T-helper 1 cell treated with Interleukin-12 subunit alpha and Interleukin-12 subunit beta and Interleukin-4 antibody, amounts not matched to agents 30 μg/mL and 1 μg/mL, for 36 hours (primary cell): ENCODE measurements around the gene CHST3.
"Not testable (repeated sequence)": the region's sequence is repeated elsewhere in the genome, so short reads cannot be mapped to it uniquely, and the experiment has no call there.

ENCODE experiments used
- H3K27ac Mint-ChIP-seq: one replicate; pipeline ENCODE4 v1.8.0; 2021; ENCODE audit warnings: mild to moderate bottlenecking, mixed read lengths
- H3K27me3 Mint-ChIP-seq: one replicate; pipeline ENCODE4 v1.8.0; 2021; ENCODE audit warnings: low read depth, mixed read lengths
- H3K36me3 Mint-ChIP-seq: one replicate; pipeline ENCODE4 v1.8.0; 2021; ENCODE audit warnings: low read depth, mixed read lengths
- H3K4me1 Mint-ChIP-seq: one replicate; pipeline ENCODE4 v1.8.0; 2021; ENCODE audit warnings: low read depth, mixed read lengths
- H3K4me3 Mint-ChIP-seq: one replicate; pipeline ENCODE4 v1.8.0; 2021; ENCODE audit warnings: mild to moderate bottlenecking, moderate library complexity, mixed read lengths
- H3K9me3 Mint-ChIP-seq: one replicate; pipeline ENCODE4 v1.8.0; 2021; ENCODE audit warnings: mixed read lengths

Gene CHST3

DNA sequence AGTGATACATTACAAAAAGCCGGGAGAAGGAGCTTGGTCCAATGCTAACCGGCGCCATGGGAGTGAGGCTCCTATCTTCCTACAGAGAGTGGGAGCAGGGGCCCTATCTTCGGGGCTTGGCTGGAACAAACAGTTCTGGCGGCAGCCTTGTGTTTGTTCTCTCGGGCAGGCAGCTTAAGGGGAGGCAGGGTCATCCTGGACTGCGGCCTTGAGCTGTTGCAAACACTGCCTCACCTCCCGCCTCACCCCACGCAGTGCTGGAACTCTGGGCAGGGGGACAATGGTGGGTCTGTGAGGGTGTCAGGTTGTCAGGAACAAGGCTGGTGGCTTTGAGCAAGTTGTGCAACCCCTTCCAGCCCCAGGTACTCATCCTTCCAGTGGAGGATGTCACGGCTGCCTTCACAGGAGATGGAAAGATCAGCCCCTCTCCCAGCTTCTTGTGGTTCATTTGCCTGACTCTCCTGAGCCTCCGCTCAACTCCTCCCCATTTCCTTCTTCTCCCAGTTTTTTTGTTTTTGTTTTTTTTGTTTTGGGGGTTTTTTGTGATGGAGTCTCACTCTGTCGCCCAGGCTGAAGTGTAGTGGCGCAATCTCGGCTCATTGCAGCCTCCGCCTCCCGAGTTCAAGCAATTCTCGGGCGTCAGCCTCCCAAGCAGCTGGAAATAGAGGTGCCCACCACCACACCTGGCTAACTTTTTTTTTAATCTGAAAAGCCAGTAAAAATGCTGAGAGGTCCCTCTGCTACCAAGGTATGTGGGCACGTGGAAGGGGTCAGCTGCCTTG, 66.8 kb downstream of the CHST3 start:
- no peak overlapping the region for H3K27ac Mint-ChIP-seq
- no peaks in the 10 kb centered on the region for H3K9me3 Mint-ChIP-seq
- H3K4me1 Mint-ChIP-seq = peaks cover 3% of the 10 kb centered on the region
- H3K27me3 Mint-ChIP-seq = peaks cover 4% of the 10 kb centered on the region
- H3K4me3 Mint-ChIP-seq = no peak overlapping the region
- H3K36me3 Mint-ChIP-seq = no peaks in the 10 kb centered on the region

DNA sequence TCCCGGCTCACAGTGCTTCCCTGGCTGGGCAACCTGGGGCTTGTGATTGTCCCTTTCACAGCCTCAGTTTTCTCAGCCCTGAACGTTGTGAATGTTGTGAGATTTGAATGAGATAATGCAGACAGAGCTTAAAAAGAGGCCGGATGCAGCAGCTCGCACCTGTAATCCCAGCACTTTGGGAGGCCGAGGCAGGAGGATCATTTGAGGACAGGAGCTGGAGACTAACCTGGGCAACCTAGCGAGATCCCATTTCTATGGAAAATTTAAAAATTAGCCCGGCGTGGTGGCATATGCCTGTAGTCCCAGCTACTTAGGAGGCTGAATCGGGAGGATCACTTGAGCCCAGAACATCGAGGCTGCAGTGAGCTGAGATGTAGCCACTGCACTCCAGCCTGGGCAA, 67.5 kb downstream of the CHST3 start:
- no peak overlapping the region for H3K27ac Mint-ChIP-seq
- H3K27me3 Mint-ChIP-seq = peaks cover 4% of the 10 kb centered on the region
- H3K4me1 Mint-ChIP-seq = peaks cover 3% of the 10 kb centered on the region
- no peaks in the 10 kb centered on the region for H3K36me3 Mint-ChIP-seq
- H3K9me3 Mint-ChIP-seq = no peaks in the 10 kb centered on the region
- H3K4me3 Mint-ChIP-seq = no peak overlapping the region

GRCh38 chr10:72032409-72033162, 68.4 kb downstream of the CHST3 start:
- H3K4me1 Mint-ChIP-seq, H3K27ac Mint-ChIP-seq, H3K4me3 Mint-ChIP-seq, H3K27me3 Mint-ChIP-seq, H3K36me3 Mint-ChIP-seq, H3K9me3 Mint-ChIP-seq: not testable (repeated sequence)

DNA sequence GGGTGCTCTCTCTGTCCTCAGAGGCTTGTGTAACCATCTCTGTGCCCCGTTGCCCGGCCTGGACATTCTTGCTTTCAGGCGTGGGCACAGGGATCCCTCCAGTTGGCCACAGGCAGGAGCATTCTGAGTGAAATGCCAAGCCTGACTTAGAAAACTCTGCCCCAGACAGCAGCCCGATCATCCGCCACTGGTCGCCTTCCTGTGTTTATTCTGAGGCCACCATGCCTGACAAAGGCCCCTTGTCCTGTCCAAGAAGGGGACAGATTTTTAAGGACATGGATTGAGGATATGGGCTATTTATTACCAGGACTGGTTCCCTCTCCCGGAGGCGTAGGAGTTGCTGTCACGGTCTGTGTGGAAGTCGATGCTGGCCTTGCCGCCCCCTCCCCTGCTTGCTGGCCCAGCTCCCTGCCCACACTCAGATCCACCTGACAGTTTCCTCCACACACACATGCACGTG, 69.9 kb downstream of the CHST3 start:
- no peaks in the 10 kb centered on the region for H3K27me3 Mint-ChIP-seq
- H3K9me3 Mint-ChIP-seq = no peaks in the 10 kb centered on the region
- no peaks in the 10 kb centered on the region for H3K4me1 Mint-ChIP-seq
- no peaks in the 10 kb centered on the region for H3K36me3 Mint-ChIP-seq
- H3K27ac Mint-ChIP-seq = no peak overlapping the region
- no peak overlapping the region for H3K4me3 Mint-ChIP-seq

DNA sequence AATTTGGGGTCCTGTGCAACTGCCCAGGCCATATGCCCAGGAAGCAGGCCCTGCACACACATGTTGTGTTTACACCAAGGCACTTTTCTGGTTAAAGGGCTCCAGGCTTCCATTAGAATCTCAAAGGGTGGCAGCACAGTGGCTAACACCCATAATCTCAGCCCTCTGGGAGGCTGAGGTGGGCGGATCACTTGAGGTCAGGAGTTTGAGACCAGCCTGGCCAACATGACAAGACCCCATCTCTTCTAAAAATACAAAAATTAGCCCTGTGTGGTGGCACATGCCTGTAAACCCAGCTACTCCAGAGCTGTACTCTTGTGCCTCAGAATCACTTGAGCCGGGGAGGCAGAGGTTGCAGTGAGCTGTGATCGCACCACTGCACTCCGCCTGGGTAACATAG, 70.6 kb downstream of the CHST3 start:
- Mint-ChIP-seq H3K4me3 (no peak overlapping the region), H3K27ac (no peak overlapping the region), H3K4me1 (no peaks in the 10 kb centered on the region), H3K9me3 (no peaks in the 10 kb centered on the region), H3K27me3 (no peaks in the 10 kb centered on the region), H3K36me3 (no peaks in the 10 kb centered on the region)

- H3K27ac Mint-ChIP-seq = no peak overlapping the region
- no peaks in the 10 kb centered on the region for H3K9me3 Mint-ChIP-seq
- H3K27me3 Mint-ChIP-seq = no peaks in the 10 kb centered on the region
- no peaks in the 10 kb centered on the region for H3K4me1 Mint-ChIP-seq
- H3K36me3 Mint-ChIP-seq = no peaks in the 10 kb centered on the region
- no peak overlapping the region for H3K4me3 Mint-ChIP-seq
These were observed 71.2 kb downstream of the CHST3 start for GRCh38 chr10:72035252-72035887.

DNA sequence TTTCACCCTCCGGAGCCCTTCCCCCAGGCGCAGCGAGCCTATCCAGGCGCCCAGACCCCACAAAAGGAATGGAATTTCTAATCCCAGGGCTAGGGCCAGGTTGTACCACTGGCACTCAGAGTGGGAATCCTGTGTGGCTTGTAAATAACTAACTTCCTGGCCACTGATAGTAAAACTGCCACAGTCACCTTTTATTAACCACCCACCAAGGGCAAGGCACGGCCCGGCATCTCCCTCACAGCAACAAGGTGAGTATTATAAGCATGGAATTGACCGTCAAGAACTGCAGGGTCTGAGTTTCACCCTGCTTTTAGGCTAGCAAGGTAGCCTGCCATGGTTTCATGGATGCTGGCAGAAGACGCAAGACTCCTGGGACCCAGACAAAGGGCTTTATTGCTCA, 73.1 kb downstream of the CHST3 start:
- H3K36me3 Mint-ChIP-seq = no peaks in the 10 kb centered on the region
- no peaks in the 10 kb centered on the region for H3K9me3 Mint-ChIP-seq

DNA sequence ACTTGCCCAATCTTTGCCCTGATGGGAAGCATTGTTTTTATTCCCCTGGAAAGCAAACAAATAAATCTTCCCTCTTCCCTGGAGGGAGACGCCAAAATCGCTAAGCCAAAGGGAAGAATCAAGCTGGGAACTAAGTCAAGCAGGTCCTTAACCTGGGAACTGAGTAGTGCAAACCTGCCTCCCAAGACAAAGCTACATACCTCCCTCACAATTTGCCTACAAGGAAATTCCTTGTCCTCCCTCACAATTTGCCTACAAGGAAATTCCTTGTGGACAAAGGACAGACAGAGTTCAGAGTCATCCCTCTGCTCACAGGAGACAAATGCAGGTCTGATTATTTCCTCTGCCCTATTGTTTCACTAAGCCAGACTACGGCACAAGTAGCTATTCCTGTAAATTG, 73.6 kb downstream of the CHST3 start:
- Mint-ChIP-seq H3K4me1 (no peaks in the 10 kb centered on the region), H3K9me3 (no peaks in the 10 kb centered on the region)

More for the DNA sequence above, 73.1 kb downstream of the CHST3 start:
- Mint-ChIP-seq H3K27me3 (no peaks in the 10 kb centered on the region), H3K27ac (no peak overlapping the region), H3K4me3 (no peak overlapping the region), H3K4me1 (no peaks in the 10 kb centered on the region)

GRCh38 chr10:72038458-72039001, 74.3 kb downstream of the CHST3 start:
- Mint-ChIP-seq H3K9me3 (no peaks in the 10 kb centered on the region), H3K4me3 (no peak overlapping the region), H3K4me1 (no peaks in the 10 kb centered on the region), H3K27me3 (no peaks in the 10 kb centered on the region), H3K27ac (no peak overlapping the region), H3K36me3 (no peaks in the 10 kb centered on the region)

More for the DNA sequence above, 73.6 kb downstream of the CHST3 start:
- Mint-ChIP-seq H3K36me3 (no peaks in the 10 kb centered on the region), H3K27ac (no peak overlapping the region), H3K4me3 (no peak overlapping the region), H3K27me3 (no peaks in the 10 kb centered on the region)

DNA sequence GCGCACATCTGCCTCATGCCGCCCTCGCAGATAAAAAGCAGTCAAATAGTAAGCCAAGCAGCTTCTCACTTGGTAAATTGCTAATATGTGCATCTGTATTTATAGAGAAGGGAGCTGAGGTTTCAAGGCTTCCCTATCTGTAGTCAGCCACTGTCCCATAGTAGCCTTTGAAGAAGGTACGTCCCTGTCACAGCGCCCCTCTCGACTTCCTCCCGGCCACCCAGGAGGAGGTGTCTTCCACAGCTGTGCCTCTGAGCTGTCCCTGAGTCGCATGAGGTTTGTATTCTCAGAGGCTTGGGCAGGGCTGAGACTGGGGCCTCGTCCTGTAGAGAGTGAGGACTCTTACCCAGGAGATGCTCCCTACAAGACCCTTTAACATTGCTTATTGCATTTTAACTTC, 75.2 kb downstream of the CHST3 start:
- H3K9me3 Mint-ChIP-seq = no peaks in the 10 kb centered on the region
- H3K36me3 Mint-ChIP-seq = no peaks in the 10 kb centered on the region
- no peak overlapping the region for H3K27ac Mint-ChIP-seq
- H3K4me1 Mint-ChIP-seq = no peaks in the 10 kb centered on the region
- H3K27me3 Mint-ChIP-seq = no peaks in the 10 kb centered on the region
- no peak overlapping the region for H3K4me3 Mint-ChIP-seq

GRCh38 chr10:72041491-72041890, 77.3 kb downstream of the CHST3 start:
- no peaks in the 10 kb centered on the region for H3K9me3 Mint-ChIP-seq
- H3K36me3 Mint-ChIP-seq = no peaks in the 10 kb centered on the region
- H3K4me3 Mint-ChIP-seq = no peak overlapping the region
- H3K27ac Mint-ChIP-seq = no peak overlapping the region
- no peaks in the 10 kb centered on the region for H3K27me3 Mint-ChIP-seq
- peaks cover 3% of the 10 kb centered on the region for H3K4me1 Mint-ChIP-seq

DNA sequence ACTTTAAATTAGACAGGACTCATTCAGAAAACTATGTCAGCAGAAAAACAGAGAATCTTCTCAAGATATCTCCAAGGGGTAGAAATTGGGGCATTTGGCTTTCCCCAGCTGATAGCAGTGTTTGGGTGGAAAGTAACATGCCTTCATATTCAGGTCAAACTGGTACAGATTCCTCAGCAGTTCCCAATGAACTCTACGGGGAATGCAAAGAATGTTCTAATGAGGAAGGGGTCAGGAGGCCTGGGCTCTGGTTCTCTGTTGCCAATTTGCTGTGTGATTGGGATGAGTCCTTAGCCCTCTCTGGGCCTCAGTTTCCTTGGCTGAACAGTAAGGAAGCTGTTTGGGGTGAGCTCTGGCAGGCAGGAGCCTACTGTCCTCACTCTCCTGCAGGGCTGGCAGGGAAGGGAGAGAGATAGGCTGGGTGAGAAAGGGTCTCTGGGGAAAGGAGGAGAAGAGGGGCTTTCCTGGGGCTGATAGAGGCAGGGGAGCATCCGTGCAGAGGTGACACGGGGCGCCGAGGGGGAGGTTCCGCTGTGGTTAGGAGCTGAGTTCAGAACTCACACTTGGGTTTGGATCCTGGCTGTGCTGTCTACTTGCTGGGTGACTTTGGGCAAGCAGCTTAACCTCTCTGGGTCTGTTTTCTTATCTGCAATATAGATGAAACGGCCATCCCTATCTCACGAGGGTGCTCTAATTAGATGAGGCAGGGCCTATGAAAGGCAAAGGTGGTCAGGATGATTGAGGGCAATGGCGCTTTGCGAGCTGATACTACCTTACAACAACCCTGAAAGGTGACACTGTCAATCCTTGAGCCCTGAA, 79.0 kb downstream of the CHST3 start:
- no peaks in the 10 kb centered on the region for H3K36me3 Mint-ChIP-seq
- no peaks in the 10 kb centered on the region for H3K27me3 Mint-ChIP-seq
- no peak overlapping the region for H3K27ac Mint-ChIP-seq
- H3K4me1 Mint-ChIP-seq = peaks cover 3% of the 10 kb centered on the region
- no peaks in the 10 kb centered on the region for H3K9me3 Mint-ChIP-seq
- H3K4me3 Mint-ChIP-seq = no peak overlapping the region

GRCh38 chr10:72044417-72045041, 80.3 kb downstream of the CHST3 start:
- H3K27ac Mint-ChIP-seq = no peak overlapping the region
- no peaks in the 10 kb centered on the region for H3K36me3 Mint-ChIP-seq
- no peaks in the 10 kb centered on the region for H3K27me3 Mint-ChIP-seq
- H3K4me3 Mint-ChIP-seq = no peak overlapping the region
- peaks cover 10% of the 10 kb centered on the region for H3K4me1 Mint-ChIP-seq
- H3K9me3 Mint-ChIP-seq = no peaks in the 10 kb centered on the region

DNA sequence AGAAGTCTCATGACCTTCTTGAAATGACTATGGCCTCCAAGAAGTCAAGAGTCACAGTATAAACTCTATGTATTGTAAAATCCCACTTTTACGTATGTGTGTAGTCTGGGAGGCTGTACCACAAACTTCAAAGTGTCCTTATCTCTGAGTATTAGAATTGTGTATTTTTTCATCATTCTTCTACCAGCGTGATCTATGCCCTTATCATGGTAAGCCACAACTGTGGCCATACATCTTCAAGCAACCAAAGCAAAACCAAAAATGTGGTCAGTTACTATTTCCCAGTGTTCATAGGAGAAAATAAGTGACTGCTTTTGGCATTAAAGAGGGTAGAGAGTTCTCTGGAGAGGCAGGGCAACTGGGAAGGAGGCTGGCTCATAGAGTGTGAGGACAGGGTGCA, 81.4 kb downstream of the CHST3 start:
- H3K27ac Mint-ChIP-seq = no peak overlapping the region
- no peak overlapping the region for H3K4me3 Mint-ChIP-seq
- no peaks in the 10 kb centered on the region for H3K27me3 Mint-ChIP-seq
- no peaks in the 10 kb centered on the region for H3K9me3 Mint-ChIP-seq
- H3K36me3 Mint-ChIP-seq = no peaks in the 10 kb centered on the region
- H3K4me1 Mint-ChIP-seq = peaks cover 10% of the 10 kb centered on the region
